ENCODE results near the gene ASIP.
"Not testable (repeated sequence)": the region's sequence is repeated elsewhere in the genome, so short reads cannot be mapped to it uniquely, and the experiment has no call there.

Gene ASIP

DNA sequence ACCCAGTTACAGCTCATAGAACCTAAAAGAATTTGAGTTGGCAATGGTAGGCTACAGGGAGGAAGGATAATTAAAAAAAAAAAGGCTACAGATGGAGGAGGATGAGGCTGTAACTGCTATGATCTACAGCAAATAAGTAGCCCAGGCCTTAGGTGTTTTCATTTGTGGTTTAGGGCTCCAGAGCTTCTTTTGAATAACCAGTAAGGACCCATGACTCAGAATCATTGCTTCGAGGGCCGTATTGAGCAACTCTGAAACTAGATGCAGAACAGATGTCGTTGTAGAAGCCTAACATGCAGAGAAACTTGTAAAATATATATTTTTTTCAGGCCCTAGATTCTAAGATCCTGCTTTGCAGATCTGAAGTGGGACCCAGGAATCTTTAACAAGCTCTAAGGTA, 19.0 kb upstream of the ASIP start:
- H3K4me3 ChIP-seq (replicated peaks; ENCODE audit: low read depth, low read length): no peak overlapping the region
- DNase-seq (ENCODE audit: low read depth): peak; percentile 94
- TF ChIP-seq, protein P1, sequence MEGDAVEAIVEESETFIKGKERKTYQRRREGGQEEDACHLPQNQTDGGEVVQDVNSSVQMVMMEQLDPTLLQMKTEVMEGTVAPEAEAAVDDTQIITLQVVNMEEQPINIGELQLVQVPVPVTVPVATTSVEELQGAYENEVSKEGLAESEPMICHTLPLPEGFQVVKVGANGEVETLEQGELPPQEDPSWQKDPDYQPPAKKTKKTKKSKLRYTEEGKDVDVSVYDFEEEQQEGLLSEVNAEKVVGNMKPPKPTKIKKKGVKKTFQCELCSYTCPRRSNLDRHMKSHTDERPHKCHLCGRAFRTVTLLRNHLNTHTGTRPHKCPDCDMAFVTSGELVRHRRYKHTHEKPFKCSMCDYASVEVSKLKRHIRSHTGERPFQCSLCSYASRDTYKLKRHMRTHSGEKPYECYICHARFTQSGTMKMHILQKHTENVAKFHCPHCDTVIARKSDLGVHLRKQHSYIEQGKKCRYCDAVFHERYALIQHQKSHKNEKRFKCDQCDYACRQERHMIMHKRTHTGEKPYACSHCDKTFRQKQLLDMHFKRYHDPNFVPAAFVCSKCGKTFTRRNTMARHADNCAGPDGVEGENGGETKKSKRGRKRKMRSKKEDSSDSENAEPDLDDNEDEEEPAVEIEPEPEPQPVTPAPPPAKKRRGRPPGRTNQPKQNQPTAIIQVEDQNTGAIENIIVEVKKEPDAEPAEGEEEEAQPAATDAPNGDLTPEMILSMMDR (IDR thresholded peaks at IDR 0.05; ENCODE audit: low read length, missing control alignments): no peak

- H3K4me3 ChIP-seq (replicated peaks; ENCODE audit: low read depth, low read length); DNase-seq (ENCODE audit: low read depth): not testable (repeated sequence)
Measured at GRCh38 chr20:34224251-34224650, 17.0 kb upstream of the ASIP start.

DNA sequence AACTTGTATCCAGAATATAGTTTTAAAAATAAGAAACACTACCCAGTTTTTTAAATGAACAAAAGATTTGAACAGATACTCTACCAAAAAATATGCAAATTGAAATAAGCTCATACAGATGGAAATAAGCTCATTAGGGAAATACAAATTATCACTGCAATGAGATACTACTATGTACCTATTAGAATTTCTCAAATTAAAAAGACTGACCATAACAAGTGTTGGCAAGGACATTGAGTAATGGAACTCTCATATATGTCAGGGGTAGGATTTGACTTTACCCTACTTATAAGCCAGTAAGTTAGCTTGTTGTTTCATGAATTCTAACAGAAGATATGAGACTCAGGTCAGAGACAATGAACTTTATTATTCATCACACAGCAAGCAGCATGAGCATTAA, 9.6 kb upstream of the ASIP start:
- TF ChIP-seq, protein P1 (IDR thresholded peaks at IDR 0.05; ENCODE audit: low read length, missing control alignments): no peak
- no peak for DNase-seq (ENCODE audit: low read depth)
- no peak overlapping the region for H3K4me3 ChIP-seq (replicated peaks; ENCODE audit: low read depth, low read length)

GRCh38 chr20:34232494-34233087, 8.6 kb upstream of the ASIP start:
- no peak for DNase-seq (ENCODE audit: low read depth)
- no peak overlapping the region for H3K4me3 ChIP-seq (replicated peaks; ENCODE audit: low read depth, low read length)
- TF ChIP-seq, protein P1 (IDR thresholded peaks at IDR 0.05; ENCODE audit: low read length, missing control alignments): no peak

DNA sequence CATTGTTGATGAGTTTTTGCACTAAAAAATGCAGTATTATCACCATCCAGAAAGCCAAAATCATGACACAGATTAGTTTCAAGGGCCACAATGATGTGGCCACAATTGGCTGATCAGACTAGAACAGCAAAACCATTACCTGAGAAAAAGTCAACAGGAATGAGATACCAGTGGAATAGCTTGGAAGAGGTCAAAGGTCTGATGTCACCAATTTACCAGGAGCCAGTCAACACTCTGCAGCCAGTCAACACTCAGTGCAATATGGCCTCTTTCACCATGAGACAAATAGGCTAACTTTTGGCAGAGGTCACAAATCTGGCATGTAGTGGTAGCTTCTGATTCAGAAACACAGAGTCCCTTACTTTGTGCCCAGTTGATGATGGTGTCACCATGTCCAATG, 7.5 kb upstream of the ASIP start:
- H3K4me3 ChIP-seq (replicated peaks; ENCODE audit: low read depth, low read length): no peak overlapping the region
- DNase-seq (ENCODE audit: low read depth): no peak
- TF ChIP-seq, protein P1 (IDR thresholded peaks at IDR 0.05; ENCODE audit: low read length, missing control alignments): no peak

GRCh38 chr20:34235875-34236274, 5.3 kb upstream of the ASIP start:
- TF ChIP-seq, protein P1 (IDR thresholded peaks at IDR 0.05; ENCODE audit: low read length, missing control alignments): no peak
- H3K4me3 ChIP-seq (replicated peaks; ENCODE audit: low read depth, low read length): no peak overlapping the region
- no peak for DNase-seq (ENCODE audit: low read depth)

GRCh38 chr20:34237942-34238341, 3.3 kb upstream of the ASIP start:
- TF ChIP-seq, protein P1 (IDR thresholded peaks at IDR 0.05; ENCODE audit: low read length, missing control alignments): no peak
- DNase-seq (ENCODE audit: low read depth): no peak
- no peak overlapping the region for H3K4me3 ChIP-seq (replicated peaks; ENCODE audit: low read depth, low read length)

All from fibroblast of pulmonary artery (primary cell).